Uterus (tissue), 2 donors: ENCODE data around the gene ZBTB7C.

ENCODE experiments used
- CTCF ChIP-seq, 4 experiments: fragments of 200-600 bp in 2 of 4; fragments of 450-650 bp in 2 of 4; sonication (generic) in 2 of 4; IDR thresholded peaks; one replicate each; pipeline ENCODE4 v1.5.1; 2016 to 2019; ENCODE audit warnings: antibody characterized with exemption in 4 of 4, mild to moderate bottlenecking in 2 of 4, moderate library complexity in 1 of 4
- POLR2A ChIP-seq, 2 donors: fragments of 450-650 bp; IDR thresholded peaks; one replicate each; pipeline ENCODE4 v1.6.1; 2016; ENCODE audit warnings: antibody characterized with exemption in 2 of 2, mild to moderate bottlenecking in 1 of 2, moderate library complexity in 1 of 2

- TF ChIP-seq CTCF (IDR thresholded peaks at IDR 0.05) (no peak), POLR2A (IDR thresholded peaks at IDR 0.05) (no peak)
Observed at GRCh38 chr18:48313792-48314191, 95.4 kb downstream of the ZBTB7C start.
